Medulla oblongata (tissue), 1 donor: ENCODE data around the gene CD28.

ENCODE experiments used
- DNase-seq: peaks from one replicate; pipeline ENCODE4 v3.0.0-alpha.2; 2015; ENCODE audit errors: extremely low spot score

CD28 gene

GRCh38 chr2:203706403-203706802 lies at the start of gene CD28:
TSS of gene CD28 (plus strand) at chr2:203706639. CDS start at chr2:203706697, 58 bp downstream.
- DNase-seq = no peak

GRCh38 chr2:203659331-203660049 lies 46.9 kb upstream of the CD28 start:
- peak; percentile 77 for DNase-seq

- no peak for DNase-seq
Measured at GRCh38 chr2:203660465-203660864, 46.0 kb upstream of the CD28 start.

GRCh38 chr2:203661279-203661908 lies 45.0 kb upstream of the CD28 start:
- DNase-seq = no peak

- DNase-seq = no peak
Measured at GRCh38 chr2:203662487-203662886, 44.0 kb upstream of the CD28 start.

- no peak for DNase-seq
Measured at GRCh38 chr2:203662951-203663350, 43.5 kb upstream of the CD28 start.

- no peak for DNase-seq
Measured at GRCh38 chr2:203664029-203664755, 42.2 kb upstream of the CD28 start.

- no peak for DNase-seq
Measured at GRCh38 chr2:203667838-203668237, 38.6 kb upstream of the CD28 start.

- no peak for DNase-seq
Measured at GRCh38 chr2:203669820-203670219, 36.6 kb upstream of the CD28 start.

- DNase-seq = no peak
Measured at GRCh38 chr2:203670939-203671338, 35.5 kb upstream of the CD28 start.

GRCh38 chr2:203671876-203672275 lies 34.6 kb upstream of the CD28 start:
- DNase-seq = no peak

- DNase-seq = no peak
Measured at GRCh38 chr2:203672856-203673255, 33.6 kb upstream of the CD28 start.

- peak; percentile 52 for DNase-seq
Measured at GRCh38 chr2:203673933-203674332, 32.5 kb upstream of the CD28 start.

- DNase-seq = no peak
Measured at GRCh38 chr2:203675086-203675485, 31.4 kb upstream of the CD28 start.

GRCh38 chr2:203678971-203679370 lies 27.5 kb upstream of the CD28 start:
- no peak for DNase-seq

- DNase-seq = no peak
Measured at GRCh38 chr2:203679401-203679800, 27.0 kb upstream of the CD28 start.

GRCh38 chr2:203681978-203682377 lies 24.5 kb upstream of the CD28 start:
- no peak for DNase-seq

- no peak for DNase-seq
Measured at GRCh38 chr2:203682688-203683130, 23.7 kb upstream of the CD28 start.

- DNase-seq = no peak
Measured at GRCh38 chr2:203683421-203683820, 23.0 kb upstream of the CD28 start.

GRCh38 chr2:203683932-203684556 lies 22.4 kb upstream of the CD28 start:
- no peak for DNase-seq

- no peak for DNase-seq
Measured at GRCh38 chr2:203685081-203685621, 21.3 kb upstream of the CD28 start.
